ENCODE measurements around the gene MARCO.
"Not testable (repeated sequence)": the region's sequence is repeated elsewhere in the genome, so short reads cannot be mapped to it uniquely, and the experiment has no call there.

MARCO gene

GRCh38 chr2:118932949-118933348, 9.0 kb upstream of the MARCO start:
- DNase-seq (ENCODE audit: low read depth): no peak

GRCh38 chr2:118936306-118936705, 5.7 kb upstream of the MARCO start:
- no peak for DNase-seq (ENCODE audit: low read depth)

GRCh38 chr2:118936936-118937335, 5.1 kb upstream of the MARCO start:
- no peak for DNase-seq (ENCODE audit: low read depth)

- no peak for DNase-seq (ENCODE audit: low read depth)
Measured at GRCh38 chr2:118937817-118938216, 4.2 kb upstream of the MARCO start.

GRCh38 chr2:118939994-118940393, 2.0 kb upstream of the MARCO start:
- DNase-seq (ENCODE audit: low read depth): no peak

- DNase-seq (ENCODE audit: low read depth): no peak
Measured at GRCh38 chr2:118940486-118941120, 1.4 kb upstream of the MARCO start.

- no peak for DNase-seq (ENCODE audit: low read depth)
Measured at GRCh38 chr2:118943286-118943685, 1.3 kb downstream of the MARCO start.

GRCh38 chr2:118945881-118946280, 3.9 kb downstream of the MARCO start:
- no peak for DNase-seq (ENCODE audit: low read depth)

- DNase-seq (ENCODE audit: low read depth): not testable (repeated sequence)
Measured at GRCh38 chr2:118948266-118948665, 6.3 kb downstream of the MARCO start.

GRCh38 chr2:118954297-118955060, 12.5 kb downstream of the MARCO start:
- DNase-seq (ENCODE audit: low read depth): no peak

GRCh38 chr2:118965737-118966136, 23.7 kb downstream of the MARCO start:
- no peak for DNase-seq (ENCODE audit: low read depth)

- no peak for DNase-seq (ENCODE audit: low read depth)
Measured at GRCh38 chr2:118967124-118967880, 25.3 kb downstream of the MARCO start.

GRCh38 chr2:118968042-118968441, 26.0 kb downstream of the MARCO start:
- DNase-seq (ENCODE audit: low read depth): no peak

GRCh38 chr2:118968961-118969733, 27.2 kb downstream of the MARCO start:
- no peak for DNase-seq (ENCODE audit: low read depth)

- DNase-seq (ENCODE audit: low read depth): no peak
Measured at GRCh38 chr2:118969734-118970395, 27.9 kb downstream of the MARCO start.

GRCh38 chr2:118970396-118971135, 28.6 kb downstream of the MARCO start:
- DNase-seq (ENCODE audit: low read depth): no peak

GRCh38 chr2:118971245-118972122, 29.5 kb downstream of the MARCO start:
- no peak for DNase-seq (ENCODE audit: low read depth)

- no peak for DNase-seq (ENCODE audit: low read depth)
Measured at GRCh38 chr2:118973542-118973951, 31.6 kb downstream of the MARCO start.

GRCh38 chr2:118974103-118974993, 32.4 kb downstream of the MARCO start:
- no peak for DNase-seq (ENCODE audit: low read depth)

All from HS-27A (cell line).